H1 (cell line): ENCODE measurements around the gene AGXT2. TPM values are rescaled to one million over a fixed set of nuclear protein-coding genes. Genes with fewer than 3 reads are reported as not detected.

Experiments used
- CHD2 ChIP-seq: IDR thresholded peaks from 2 replicates; pipeline ENCODE4 v1.6.1; 2012; ENCODE audit warnings: low read length, improper control_type of control experiment
- GTF2F1 ChIP-seq: IDR thresholded peaks from 2 replicates; pipeline ENCODE4 v1.6.1; 2012; ENCODE audit warnings: low read depth, low read length, improper control_type of control experiment, borderline replicate concordance
- polyA plus RNA-seq, 7 experiments: library from polyadenylated mRNA; depleted of rRNA in 3 of 7; stranded (reverse) in 5 of 7; unstranded in 2 of 7; fragments of >200 nt in 5 of 7; fragments of 200-250 nt in 2 of 7; gene quantifications; 1 replicate in 5 of 7; 2 replicates in 1 of 7; 4 replicates in 1 of 7; pipeline versions ENCODE4 v1.2.1 to v1.2.3, GENCODE V29; 2011 to 2013; ENCODE audit warnings: missing spikeins in 2 of 7, mixed read lengths in 2 of 7
- total RNA-seq: library from RNA; stranded (reverse); fragmentation: NEBNext Ultra II Directional; extraction: Animal tissue kit (Norgen Biotek cat#: 25700); gene quantifications from 2 replicates; pipeline ENCODE4 v1.2.1, GENCODE V29; 2021

AGXT2 gene
- total and polyA plus RNA-seq, 2 of the 8 experiments (the other 6 are each of a cell fraction or from before 2014, with no cell fraction given): not detected

DNA sequence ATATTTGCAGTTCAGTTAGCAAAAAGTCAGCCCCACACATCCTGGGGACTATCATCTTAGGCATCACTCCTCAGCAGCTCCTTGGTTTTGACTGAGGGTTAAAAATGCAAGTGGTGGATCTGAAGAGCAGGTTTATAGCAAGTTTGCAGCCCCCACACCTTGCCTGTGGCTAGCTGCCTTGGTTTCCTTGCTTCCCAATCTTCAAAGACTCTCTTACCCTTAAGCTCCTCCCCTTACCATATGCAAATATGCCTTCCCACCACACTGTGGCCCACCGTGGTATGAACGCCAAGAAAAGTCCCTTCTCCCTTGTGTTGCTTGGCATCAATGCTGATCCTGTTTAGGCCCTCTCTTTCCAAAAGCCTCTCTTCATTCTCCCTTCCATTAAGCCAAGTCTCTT, 45.0 kb upstream of the AGXT2 start (continued):
- no peak for TF ChIP-seq GTF2F1
- no peak for TF ChIP-seq CHD2
